ENCODE data around the gene CAPN11. TPM values are rescaled to one million over a fixed set of nuclear protein-coding genes. Genes with fewer than 3 reads are reported as not detected.

Gene CAPN11
- total and polyA plus RNA-seq, 2 donors (not counting 3 experiments of a cell fraction or from before 2014, with no cell fraction given): 1.4 to 1.7 TPM

- dilution Hi-C loops (cut with MboI; ENCODE audit: extremely low pct_ligation_motif_present, low sequenced_read_pairs) (no loop called here), intact Hi-C loops (cut with micrococcal nuclease) (no loop called here)
- ChIA-PET POLR2A (no interaction called here), CTCF (no interaction called here)
- BruUV-seq (replicated peaks): no TSS peak
- Histone ChIP-seq H3K27ac (ENCODE audit: insufficient read depth, low read depth, low read length) (no peak overlapping the region), H3K9ac (replicated peaks; ENCODE audit: extremely low read depth, insufficient read depth, low read length) (no peak overlapping the region), H3K27me3 (ENCODE audit: control insufficient read depth in 2 of 2, insufficient read depth in 2 of 2, low read length in 2 of 2) (no peaks in the 10 kb centered on the region), H3K4me2 (ENCODE audit: insufficient read depth, low read length) (no peak overlapping the region), H3K79me2 (ENCODE audit: control insufficient read depth, insufficient read depth, low read length) (no peaks in the 10 kb centered on the region), H3K4me1 (ENCODE audit: control insufficient read depth, extremely low read depth, insufficient read depth, low read length) (peaks cover 14% of the 10 kb centered on the region), H3K9me3 (replicated peaks; ENCODE audit: control insufficient read depth, insufficient read depth, low read length) (no peaks in the 10 kb centered on the region), H2AFZ (ENCODE audit: low read depth, low read length) (no peak overlapping the region), H3K4me3 (replicated peaks in 1 of 3; ENCODE audit: insufficient read depth in 1 of 3, low read depth in 1 of 3, low read length in 3 of 3) (no peak overlapping the region), H3K9me1 (replicated peaks; ENCODE audit: control insufficient read depth, extremely low read depth, insufficient read depth, low read length) (no peaks in the 10 kb centered on the region), H3K36me3 (ENCODE audit: control insufficient read depth in 2 of 2, extremely low read depth in 1 of 2, insufficient read depth in 2 of 2, low read length in 2 of 2) (no peaks in the 10 kb centered on the region), H4K20me1 (replicated peaks; ENCODE audit: control insufficient read depth, extremely low read depth, insufficient read depth, low read length) (no peaks in the 10 kb centered on the region)
- no peak for TF ChIP-seq POLR2A (IDR thresholded peaks at IDR 0.05; ENCODE audit: low read depth, low read length)
- no peak for TF ChIP-seq POLR2AphosphoS5 (IDR thresholded peaks at IDR 0.05; ENCODE audit: insufficient read depth, low read depth, low read length)
- no peak for TF ChIP-seq GATA2 (IDR thresholded peaks at IDR 0.05; ENCODE audit: insufficient read depth, insufficient read length, low read depth, low read length)
- no peak for TF ChIP-seq EZH2 (IDR thresholded peaks at IDR 0.05; ENCODE audit: borderline replicate concordance, low read depth, low read length, severe bottlenecking)
- TF ChIP-seq, protein P1, sequence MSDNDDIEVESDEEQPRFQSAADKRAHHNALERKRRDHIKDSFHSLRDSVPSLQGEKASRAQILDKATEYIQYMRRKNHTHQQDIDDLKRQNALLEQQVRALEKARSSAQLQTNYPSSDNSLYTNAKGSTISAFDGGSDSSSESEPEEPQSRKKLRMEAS (IDR thresholded peaks at IDR 0.05; ENCODE audit: insufficient read depth, insufficient read length): no peak
- no peak for TF ChIP-seq JUN (IDR thresholded peaks at IDR 0.05; ENCODE audit: borderline replicate concordance, insufficient read depth, insufficient read length, low read depth)
- TF ChIP-seq, protein P2, sequence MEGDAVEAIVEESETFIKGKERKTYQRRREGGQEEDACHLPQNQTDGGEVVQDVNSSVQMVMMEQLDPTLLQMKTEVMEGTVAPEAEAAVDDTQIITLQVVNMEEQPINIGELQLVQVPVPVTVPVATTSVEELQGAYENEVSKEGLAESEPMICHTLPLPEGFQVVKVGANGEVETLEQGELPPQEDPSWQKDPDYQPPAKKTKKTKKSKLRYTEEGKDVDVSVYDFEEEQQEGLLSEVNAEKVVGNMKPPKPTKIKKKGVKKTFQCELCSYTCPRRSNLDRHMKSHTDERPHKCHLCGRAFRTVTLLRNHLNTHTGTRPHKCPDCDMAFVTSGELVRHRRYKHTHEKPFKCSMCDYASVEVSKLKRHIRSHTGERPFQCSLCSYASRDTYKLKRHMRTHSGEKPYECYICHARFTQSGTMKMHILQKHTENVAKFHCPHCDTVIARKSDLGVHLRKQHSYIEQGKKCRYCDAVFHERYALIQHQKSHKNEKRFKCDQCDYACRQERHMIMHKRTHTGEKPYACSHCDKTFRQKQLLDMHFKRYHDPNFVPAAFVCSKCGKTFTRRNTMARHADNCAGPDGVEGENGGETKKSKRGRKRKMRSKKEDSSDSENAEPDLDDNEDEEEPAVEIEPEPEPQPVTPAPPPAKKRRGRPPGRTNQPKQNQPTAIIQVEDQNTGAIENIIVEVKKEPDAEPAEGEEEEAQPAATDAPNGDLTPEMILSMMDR (IDR thresholded peaks at IDR 0.05; ENCODE audit: extremely low read depth in 1 of 2, insufficient read depth in 1 of 2, low read depth in 1 of 2, low read length in 2 of 2): no peak
- TF ChIP-seq MYC (IDR thresholded peaks at IDR 0.05; ENCODE audit: low read depth, low read length): no peak
- no peak for TF ChIP-seq FOS (IDR thresholded peaks at IDR 0.05; ENCODE audit: borderline replicate concordance, insufficient read depth, low read length)
- DNase-seq (ENCODE audit: low read depth, low spot score) (no peak), FAIRE-seq (no peak)
Observed at GRCh38 chr6:44203955-44204354, 45.3 kb downstream of the CAPN11 start.

All from endothelial cell of umbilical vein (primary cell).